HG03045 (cell line): ENCODE results near the gene CSNK1G2.

Experiments
- ATAC-seq: cut with Tn5 transposase; IDR thresholded peaks from one replicate; pipeline ENCODE4 v1.9.1; 2021; ENCODE audit warnings: mild to moderate bottlenecking, moderate library complexity; ENCODE audit not compliant: unreplicated experiment

The CSNK1G2 gene

DNA sequence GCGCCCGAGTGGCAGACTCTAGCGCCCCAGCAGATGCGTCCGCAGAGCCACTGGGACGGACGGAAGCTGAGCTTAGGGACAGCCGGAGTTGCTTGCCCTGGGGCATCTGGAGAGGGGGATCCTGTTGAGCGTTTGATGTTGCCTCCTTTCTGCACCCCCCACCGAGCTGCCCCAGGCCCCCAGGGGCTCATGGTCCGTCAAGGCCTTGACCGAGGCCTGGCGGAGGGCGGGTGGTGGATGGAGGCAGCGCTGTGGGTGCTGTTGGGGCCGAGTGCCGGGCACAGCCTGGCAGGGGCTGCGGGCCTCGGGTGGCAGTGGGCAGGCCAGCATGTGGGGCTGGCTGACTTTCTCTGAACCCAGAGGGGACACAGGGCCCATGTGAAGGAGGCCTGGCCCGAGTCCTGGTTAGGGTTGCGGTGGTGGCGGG is 2.7 kb downstream of the CSNK1G2 start:
- ATAC-seq = no peak

DNA sequence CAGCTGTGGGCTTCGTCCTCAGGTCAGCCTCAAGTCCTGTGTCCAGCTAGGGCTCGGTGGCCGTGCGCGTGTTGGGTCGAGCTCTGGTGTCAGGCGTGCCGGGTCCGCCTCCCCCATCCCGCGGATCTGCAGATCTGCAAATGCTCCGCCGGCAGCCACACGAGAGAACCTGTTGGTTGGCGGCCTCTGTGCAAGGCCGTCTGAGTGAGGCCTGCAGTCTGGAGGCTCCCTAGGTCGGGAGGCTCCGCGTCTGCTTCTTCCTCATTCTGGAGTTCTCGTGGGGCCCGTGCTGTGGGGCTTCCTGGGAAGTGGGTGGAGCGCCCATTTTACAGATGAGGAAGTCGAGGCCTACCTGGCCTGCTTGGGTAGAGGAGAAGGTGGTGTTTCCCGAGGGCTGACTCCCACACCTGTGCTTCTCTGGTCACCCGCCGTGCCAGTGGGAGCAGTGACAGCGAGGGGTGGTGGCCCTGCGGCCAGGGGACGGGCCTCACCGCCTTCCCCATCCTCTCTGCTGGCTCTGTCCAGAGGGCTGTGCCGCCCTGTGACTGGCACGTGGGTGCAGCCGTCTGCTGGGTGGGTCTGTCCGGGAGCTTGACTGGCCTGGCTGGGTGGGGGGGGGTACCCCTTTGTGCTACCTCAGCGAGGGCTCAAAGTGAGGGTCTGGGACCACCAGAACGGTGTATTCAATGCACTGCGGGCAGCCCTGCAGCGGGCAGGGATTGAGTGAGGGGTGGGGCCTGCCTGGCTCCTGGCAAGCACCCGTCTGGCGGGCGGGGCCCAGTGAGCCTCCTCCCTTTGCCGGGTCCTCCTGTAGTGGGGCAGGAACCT is 3.3 kb downstream of the CSNK1G2 start:
- ATAC-seq = no peak

DNA sequence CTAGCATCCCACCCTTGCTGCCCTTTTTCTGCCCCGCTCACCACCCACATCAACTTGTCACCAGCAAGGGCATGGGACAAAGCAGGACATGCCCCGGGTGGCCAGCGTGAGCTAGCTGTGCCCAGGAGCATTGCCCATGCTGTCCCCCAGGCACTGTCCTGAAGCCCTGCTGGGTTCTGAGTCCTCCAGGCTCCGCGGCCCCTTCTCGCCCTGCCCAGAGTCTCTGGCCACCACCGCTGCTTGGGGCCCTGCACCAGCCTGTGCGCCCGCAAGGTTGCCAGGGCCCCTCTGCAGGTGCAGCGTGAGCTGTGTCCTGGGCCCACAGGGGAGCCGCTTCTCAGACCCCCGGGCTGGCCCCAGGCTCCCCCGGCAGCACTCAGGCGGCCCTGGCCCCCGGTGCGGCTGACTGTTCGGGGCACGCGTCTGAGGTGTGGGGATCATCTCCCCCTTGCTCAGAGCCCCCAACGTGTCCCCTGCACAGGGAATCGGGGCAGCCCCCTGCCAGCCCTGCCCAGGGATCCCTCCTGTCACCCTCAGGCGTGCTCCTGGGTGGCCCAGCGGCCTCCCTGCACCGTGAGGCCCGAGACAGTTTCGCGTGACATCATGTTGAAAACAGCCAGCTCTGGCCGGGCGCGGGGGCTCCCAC is 4.1 kb downstream of the CSNK1G2 start:
- ATAC-seq = no peak

DNA sequence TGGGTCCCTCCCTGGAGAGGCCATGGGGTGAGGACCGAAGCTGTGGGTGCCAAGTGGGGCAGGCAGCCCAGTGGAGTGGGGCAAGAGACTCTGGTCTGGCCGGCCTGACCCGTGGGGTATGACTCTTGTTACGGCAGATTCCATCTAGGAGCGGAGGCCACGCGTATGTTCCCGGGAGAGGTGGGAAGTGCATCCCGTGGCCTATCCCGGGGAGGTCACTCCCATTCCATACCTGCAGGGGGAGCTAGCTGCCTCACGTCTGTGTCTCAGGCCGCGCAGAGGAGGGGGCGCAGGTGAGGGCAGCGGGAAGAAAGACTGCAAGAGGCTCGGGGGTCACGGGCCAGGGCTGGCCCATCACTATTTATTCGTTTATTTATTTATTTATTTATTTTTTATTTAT is 4.9 kb downstream of the CSNK1G2 start:
- no peak for ATAC-seq

DNA sequence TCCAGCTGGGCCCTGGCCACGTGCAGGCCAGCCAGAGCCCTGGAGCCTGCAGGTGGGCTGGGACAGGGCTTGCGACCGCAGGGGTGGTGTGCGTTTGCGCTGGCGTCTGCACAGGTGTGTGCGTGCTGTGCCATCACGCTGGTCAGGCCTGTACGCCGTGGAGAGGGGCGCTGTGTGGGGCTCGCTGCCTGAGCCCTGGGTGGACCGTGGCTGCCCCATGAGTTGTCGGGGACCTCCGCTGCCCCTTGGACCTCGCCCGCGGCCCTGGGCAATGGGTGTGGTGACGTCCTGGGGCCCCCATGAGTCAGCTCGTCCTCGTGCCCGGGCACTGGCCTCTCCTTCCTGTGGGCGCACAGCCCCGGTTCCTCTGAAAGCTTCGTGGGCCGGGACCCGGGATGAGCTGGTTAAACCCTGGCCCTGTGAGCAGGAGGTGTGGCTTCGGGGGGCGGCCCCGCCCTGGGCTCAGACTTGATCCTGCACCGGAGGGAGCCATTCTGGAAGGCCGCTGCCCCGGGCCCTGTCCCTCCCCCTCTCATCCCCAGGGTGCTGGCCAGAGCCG is 6.8 kb downstream of the CSNK1G2 start:
- no peak for ATAC-seq

DNA sequence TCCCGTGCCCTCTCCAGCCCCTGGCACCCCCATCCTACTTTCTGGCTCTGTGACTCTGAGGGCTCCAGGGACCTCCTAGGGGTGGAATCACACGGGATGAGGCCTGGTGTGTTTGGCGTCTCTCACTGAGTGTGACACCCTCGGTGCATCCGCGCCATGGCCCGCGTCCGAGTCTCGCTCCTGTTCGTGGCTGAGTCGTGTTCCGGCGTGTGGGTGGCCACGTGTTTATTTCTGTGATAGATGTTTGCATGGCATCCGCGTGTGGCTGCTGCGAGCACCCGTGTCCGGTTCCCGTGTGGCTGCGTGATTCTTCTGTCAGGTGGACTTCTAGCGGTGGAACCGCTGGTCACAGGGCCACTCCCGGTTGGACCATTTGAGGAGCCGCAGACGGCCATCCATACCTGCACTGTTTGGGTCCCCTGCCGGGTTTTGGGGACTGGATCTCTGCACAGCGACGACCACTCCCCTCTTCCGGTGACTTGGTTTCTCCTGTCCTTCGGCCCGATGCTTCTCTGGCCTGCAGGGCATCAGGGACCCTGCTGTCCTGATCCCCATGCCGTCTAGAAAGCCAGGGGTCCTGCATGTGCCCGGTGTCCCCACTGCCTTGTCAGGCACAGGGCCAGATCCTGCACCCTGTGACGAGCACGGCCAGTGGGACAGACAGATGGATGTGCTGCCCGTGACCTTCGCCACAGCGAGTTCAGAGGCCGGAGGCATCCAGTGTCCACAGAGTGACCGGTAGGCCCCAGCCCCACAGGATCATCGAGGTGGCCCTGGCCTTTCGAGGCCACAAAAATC is 8.5 kb downstream of the CSNK1G2 start:
- ATAC-seq = no peak

DNA sequence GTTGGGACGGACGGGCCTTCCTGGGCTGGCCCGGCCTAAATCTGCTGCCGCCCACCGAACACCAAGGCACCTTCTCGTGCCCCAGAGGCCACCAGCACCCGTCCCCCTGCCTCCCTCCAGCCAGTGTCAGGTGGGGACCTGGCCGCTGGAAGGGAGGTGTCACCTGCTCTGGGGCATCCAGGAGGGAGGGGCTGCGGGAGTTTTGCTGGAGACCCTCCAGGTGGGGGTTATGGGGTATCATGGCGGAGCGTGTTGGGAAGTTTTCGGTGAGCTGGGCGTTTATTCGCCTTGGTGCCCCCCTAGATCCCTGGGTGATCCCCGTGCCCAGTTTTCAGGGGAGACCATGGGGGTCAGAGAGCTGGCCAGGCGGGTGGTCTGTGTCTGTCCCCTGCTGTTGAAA is 9.7 kb downstream of the CSNK1G2 start:
- no peak for ATAC-seq

DNA sequence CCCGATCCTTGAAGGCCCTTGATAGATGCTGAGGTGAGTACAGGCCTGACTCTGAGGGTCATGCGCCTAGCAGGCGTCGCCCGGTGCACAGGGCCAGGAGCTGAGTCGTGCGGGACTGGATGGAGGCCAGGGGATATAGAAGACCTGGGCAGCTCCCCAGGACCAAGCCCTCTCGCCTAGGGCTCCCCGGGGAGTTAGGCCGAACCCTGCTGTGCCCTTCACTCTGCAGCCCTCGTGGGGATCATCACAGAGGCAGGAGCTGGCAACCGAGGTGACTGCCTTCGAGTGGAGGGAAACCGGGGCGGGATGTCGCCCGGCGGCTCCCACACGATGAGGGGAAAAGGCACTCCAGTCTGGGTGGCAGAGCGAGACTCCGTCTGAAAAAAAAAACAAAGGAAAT is 11.7 kb downstream of the CSNK1G2 start:
- no peak for ATAC-seq

DNA sequence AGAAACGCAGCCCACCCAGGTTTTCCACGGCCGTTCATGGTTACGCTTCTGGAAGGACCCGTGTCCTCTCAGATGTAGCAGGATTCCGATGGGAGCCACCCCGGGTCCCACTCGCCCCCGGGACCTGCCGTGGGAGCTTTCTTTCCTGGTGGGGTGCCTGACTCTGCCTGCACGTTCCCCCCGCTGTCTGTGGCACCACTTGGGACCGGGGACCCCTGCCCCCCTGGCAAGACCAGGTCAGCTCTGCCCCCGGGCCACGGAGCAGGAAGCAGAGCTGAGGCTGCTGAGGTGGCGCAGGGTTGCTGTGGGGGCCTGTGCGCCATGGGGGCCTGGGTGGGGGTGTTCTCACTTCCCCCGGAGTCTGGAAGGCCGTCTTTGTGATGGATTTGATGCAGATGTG is 12.1 kb downstream of the CSNK1G2 start:
- no peak for ATAC-seq

DNA sequence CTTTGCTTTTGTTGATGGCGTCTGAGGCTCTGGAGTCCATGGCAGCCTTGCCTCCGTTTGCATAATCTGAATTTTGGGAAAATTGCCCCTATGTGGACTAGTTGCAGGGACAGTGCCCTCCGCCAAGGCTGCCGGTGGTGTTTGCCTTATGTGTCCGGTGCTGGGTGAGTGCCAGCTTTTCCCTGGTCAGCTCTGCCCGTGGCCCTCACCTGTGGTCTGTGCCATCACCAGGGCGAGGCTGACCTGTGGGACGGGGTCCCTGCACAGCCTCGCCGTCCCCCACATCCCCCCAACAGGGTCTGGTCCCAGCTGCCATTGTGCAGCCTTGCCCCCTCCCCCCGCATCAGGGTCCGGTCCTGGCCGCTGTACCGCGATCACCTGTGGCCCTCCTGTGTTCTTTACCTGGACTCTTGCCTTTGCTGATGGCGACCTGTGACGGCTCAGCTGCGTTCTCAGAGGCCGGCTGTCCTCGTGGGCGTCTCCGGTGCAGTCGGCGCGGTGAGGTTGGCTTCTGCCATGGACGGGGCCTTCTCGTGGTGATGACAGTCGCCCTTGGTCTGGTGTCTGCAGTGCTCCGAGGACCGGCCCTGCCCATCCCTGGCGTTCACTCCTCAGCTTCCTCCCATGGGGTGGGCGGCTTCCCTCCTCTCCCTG is 12.6 kb downstream of the CSNK1G2 start:
- ATAC-seq = no peak

DNA sequence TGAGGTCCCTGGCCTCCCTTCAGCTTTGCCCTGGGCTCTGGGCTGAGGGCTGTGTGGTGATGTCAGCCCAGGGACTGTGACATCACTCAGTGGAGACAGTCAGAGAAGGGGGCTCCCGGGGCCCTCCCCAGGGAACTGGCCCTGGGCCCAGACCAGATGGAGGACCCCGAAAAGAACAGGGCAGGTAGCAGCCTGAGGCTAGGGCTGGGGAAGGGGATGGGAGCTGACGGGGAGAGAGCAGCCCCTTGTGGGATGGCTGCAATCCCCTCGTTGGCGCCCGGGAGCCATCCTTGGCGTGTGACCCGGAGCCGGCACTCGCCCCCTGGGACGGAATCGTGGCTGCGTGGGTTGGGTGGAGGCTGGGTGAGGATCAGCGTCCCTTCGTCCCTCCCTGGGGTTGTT is 13.6 kb downstream of the CSNK1G2 start:
- ATAC-seq = no peak

DNA sequence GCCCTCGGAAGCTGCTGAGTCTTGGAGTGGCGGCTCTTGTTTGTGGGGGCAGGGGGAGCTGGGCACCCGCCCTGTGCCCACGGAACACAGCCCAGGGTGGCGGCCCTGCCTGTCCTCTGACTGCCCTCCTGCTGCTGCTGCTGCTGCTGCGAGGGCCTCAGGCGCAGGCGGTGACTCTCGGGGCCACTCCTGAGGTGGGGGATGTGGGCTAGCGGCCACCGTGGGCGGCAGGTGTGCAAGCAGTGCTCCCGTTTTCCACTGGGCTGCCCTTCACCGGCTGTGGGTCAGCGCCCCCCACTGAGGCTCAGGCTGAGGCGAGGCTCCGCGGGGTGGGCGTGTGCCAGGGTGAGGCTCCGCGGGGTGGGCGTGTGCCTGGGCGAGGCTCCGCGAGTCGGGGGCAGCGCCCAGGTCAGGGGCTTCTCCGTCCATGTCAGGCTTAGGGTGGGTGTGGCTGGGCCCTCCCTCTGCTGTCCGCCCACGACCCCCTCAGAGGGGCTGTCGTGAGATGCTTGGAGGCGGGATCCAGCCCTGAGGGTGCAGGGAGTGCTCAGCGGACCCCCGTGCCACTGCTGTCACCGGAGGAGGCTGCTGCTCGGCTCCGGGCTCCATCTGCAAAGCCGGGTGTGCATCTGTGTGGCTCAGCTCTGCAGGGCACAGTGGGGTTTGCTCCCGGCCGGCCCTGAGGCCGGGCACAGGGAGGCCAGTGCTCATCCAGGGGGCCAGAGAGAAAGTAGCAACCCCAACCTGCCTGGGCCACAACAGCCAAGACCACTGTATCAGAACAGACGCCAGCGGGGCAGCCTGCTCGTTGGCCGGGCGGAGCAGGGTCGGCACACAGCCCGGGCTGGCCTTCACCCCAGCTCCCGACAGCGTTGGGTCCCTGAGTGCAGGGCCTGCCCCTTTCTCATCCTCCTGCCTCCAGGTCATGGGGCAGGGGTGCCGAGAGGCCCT is 14.5 kb downstream of the CSNK1G2 start:
- no peak for ATAC-seq

DNA sequence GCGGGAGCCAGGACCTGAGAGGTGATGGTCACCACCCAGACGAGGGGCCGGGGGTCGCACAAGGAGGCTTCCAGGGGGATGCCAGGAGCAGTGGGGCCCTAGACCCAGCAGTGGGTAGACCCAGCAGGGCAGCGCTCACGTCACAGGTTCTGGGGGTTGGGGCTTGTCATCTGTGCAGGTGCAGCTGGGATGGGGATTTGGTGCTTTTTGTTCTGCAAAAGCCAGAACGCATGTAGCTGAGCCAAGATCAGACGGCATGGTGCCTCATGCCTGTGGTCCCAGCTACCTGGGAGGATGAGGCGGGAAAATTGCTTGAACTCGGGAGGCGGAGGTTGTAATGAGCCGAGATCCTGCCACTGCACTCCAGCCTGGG is 15.1 kb downstream of the CSNK1G2 start:
- no peak for ATAC-seq

DNA sequence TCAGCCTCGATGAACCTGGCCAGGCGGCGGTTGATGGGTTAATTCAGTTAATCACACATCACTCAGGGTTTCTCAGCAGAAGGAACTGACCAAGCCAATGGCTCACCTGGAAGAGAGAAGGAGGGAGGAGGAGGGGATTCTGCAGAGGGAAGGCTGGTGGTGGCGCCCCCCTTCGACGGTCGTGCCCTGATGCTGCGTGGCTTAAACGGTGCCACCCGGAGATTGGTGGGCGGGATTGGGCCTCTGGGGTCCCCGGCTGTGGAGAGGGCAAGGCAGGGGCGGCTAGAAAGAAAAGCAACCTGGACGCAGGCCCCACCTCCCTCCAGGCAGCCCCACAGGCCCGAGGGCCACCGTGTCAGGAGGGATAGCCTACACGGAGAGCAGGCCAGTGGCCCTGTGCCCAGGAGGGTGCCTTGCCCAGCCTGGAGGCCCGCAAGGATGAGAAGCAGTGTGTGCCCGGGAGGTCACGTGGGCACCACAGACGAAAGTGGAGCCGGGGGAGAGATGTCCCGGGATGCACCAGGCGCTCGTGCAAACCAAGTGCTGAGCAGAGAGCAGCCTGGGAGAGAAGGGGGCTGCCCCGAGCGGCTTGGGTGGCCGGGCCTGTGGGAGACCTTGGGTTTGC is 16.0 kb downstream of the CSNK1G2 start:
- ATAC-seq = no peak

DNA sequence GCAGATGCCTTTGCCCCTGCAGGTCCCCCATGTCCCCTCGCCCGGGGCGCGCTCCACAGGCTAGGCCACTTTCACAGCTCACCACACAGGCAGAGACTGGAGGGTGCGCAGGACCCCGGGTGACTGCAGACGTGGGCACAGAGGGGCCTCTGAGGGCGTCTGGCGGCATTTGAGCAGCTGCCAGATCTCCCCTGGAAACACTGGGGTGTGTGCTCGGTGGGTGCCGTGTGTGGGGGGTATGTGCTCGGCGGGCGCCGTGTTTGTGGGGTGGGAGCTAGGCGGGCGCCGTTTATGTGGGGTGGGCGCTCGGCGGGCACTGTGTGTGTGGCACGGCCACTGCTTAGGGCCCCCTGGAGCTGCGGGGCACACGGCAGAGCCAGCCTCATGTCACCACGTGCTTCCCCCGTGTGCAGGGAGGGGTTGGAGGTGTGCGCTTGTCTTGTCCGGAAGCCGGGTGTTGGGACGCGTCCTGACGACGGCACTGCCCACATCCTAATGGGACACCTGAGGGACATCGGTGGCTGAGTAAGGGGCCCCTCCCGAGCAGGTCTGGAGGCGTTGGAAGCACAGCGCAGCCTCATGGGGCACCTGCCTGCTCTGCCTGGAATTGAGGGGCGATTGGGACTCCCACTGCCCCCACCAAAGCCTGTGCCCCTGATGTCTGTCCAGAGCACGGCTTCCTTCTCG is 16.7 kb downstream of the CSNK1G2 start:
- ATAC-seq = no peak

DNA sequence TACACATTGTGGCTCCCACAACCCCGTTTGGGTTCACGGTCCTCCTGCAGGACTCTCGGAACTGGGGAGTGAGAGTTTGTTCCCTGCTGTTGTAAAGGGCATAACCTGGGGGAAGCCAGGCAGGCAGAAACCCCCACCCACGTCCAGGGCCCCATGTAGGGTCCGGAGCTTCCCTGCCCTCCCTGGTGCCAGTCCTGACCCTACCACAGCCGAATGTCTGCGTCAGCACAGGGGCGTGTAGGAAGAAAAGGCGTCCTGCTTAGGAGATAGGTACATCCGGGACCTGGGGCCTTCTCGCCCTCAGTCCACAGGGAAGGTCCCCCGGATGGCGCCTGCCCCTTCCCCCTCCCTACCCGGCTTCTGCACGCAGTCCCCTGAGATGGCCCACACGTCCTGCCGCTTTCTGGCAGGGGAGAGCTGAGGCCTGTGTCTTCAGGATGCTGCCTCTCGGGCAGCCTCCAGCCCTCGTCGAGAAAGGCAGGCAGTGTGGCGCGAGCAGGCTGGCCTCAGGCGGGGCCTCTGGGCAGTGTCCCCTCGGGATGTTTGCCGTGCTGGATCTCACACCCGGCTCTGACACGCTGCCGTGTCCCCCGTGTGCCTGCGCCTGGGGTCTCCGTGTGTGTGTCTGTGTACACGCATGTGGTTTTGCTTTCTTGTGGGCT is 19.1 kb downstream of the CSNK1G2 start:
- no peak for ATAC-seq

DNA sequence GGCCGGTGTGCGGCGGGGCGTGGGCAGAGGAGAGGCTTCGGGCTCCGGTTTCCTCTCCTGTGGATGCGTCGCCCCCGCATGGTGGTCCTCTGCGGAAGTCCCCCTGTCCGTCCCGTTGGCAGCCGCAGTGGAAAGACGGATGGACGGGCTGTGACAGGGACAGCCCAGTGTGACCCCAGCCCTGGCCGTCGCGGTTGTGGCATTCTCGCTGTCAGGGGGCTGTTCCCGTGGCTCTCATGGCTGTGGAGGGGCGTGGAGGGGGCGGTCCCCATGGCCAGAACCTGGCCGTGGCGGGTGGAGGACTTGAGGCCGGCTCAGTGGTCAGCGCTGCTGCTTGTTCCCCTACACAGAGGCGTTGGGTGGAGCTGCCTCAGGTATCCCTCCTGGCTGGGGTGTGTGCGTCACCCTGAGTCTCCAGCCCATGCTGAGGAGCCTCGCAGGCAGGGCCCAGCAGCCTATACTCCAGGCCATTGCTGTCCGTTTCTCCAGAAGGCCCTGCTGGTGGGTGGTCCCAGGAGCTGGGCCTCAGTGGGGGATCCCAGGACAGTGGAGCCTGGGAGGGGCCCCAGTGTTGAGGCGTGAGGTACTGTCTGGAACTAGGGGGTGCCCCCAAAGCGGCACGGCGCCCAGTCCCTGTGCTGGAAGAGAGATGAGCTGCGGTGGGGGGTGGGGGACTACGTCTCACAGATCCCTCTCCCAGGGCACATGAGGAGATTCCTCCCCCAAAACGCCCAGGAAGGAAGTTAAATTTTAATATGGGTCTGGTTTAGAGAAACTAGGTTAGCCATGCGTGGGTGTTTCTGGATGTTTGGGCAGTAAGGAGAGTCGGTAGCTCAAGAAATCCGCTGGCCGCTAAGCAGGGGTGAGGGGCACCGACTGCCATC is 20.3 kb downstream of the CSNK1G2 start:
- no peak for ATAC-seq
